K562 (cell line): ENCODE data around the gene GLB1L2. TPM values are rescaled to one million over a fixed set of nuclear protein-coding genes. Genes with fewer than 3 reads are reported as not detected.

ENCODE experiments used
- ATAC-seq: fragments of 200-7000 bp; cut with Tn5 transposase; 3 replicates; pipeline ENCODE4 v1.9.1; 2020; ENCODE audit warnings: moderate library complexity
- BruUV-seq: library from RNA; stranded (reverse); fragments of 400-500 nt; replicated peaks from 2 replicates; lab custom pipeline; 2021; lab: Mats Ljungman, UMichigan
- CTCF ChIA-PET: fragments of 300-600 bp; formaldehyde crosslinking; extraction: SDS; loops from one replicate; lab custom pipeline; 2021; ENCODE audit warnings: low intra/inter-chr PET ratio; lab: Yijun Ruan, JAX
- POLR2A ChIA-PET: fragments of 300-600, 350-650 bp; sonication (Branson Sonifier 250); formaldehyde crosslinking; extraction: SDS; loops from one replicate; lab custom pipeline; 2021; ENCODE audit warnings: antibody characterized with exemption, inconsistent platforms; lab: Yijun Ruan, JAX
- DNase-seq, 4 experiments: peaks; one replicate each; pipeline versions ENCODE4 v3.0.0 to v3.0.0-alpha.2; 2011 to 2018; ENCODE audit warnings: low spot score in 3 of 4, mixed read lengths in 3 of 4; ENCODE audit errors: extremely low read depth in 1 of 4
- FAIRE-seq: peaks from 2 replicates; lab custom pipeline; 2011; peaks lifted over from hg19 to GRCh38; lab: Jason Lieb, UNC
- H2AFZ ChIP-seq: 2 replicates; pipeline ENCODE4 v1.6.0; 2011; ENCODE audit warnings: low read depth, low read length, control low read depth, inconsistent platforms
- H3K27ac ChIP-seq: fragments of 200-600 bp; 3 replicates; pipeline ENCODE4 v1.8.0; 2011; ENCODE audit warnings: low read depth, mild to moderate bottlenecking, control low read depth, inconsistent platforms, low read length, moderate library complexity, mixed read lengths; ENCODE audit errors: extremely low read depth
- H3K27me3 ChIP-seq, 2 experiments: fragments of 300-600 bp in 1 of 2; 2 replicates in 1 of 2; 3 replicates in 1 of 2; pipeline versions ENCODE4 v1.6.0 to v1.8.0; 2011; ENCODE audit warnings: inconsistent platforms in 2 of 2, low read length in 2 of 2, mild to moderate bottlenecking in 1 of 2, mixed read lengths in 1 of 2, moderate library complexity in 1 of 2; ENCODE audit not compliant: control insufficient read depth in 2 of 2, insufficient read depth in 2 of 2
- H3K36me3 ChIP-seq: fragments of 300-600 bp; 3 replicates; pipeline ENCODE4 v1.8.0; 2011; ENCODE audit warnings: mild to moderate bottlenecking, low read length, inconsistent platforms; ENCODE audit not compliant: control insufficient read depth, insufficient read depth
- H3K4me1 ChIP-seq, 2 experiments: fragments of 200-600 bp in 1 of 2; replicated peaks in 1 of 2; 2 replicates in 1 of 2; 3 replicates in 1 of 2; pipeline versions ENCODE4 v1.5.1 to v1.8.0; 2011; ENCODE audit warnings: inconsistent platforms in 2 of 2, low read length in 2 of 2, mild to moderate bottlenecking in 1 of 2, mixed read lengths in 1 of 2, moderate library complexity in 1 of 2; ENCODE audit not compliant: control insufficient read depth in 2 of 2, insufficient read depth in 2 of 2
- H3K4me2 ChIP-seq: 2 replicates; pipeline ENCODE4 v1.6.1; 2011; ENCODE audit warnings: low read length, control low read depth, inconsistent platforms, mixed read lengths; ENCODE audit not compliant: insufficient read depth
- H3K4me3 ChIP-seq: fragments of 200-600 bp; sonication (generic), shearing (Covaris generic); 2 replicates; pipeline ENCODE4 v1.5.1; 2016; ENCODE audit warnings: control low read depth, inconsistent platforms
- H3K79me2 ChIP-seq: fragments of 200-600 bp; 3 replicates; pipeline ENCODE4 v1.8.0; 2011; ENCODE audit warnings: low read length, inconsistent platforms; ENCODE audit not compliant: control insufficient read depth, insufficient read depth
- H3K9ac ChIP-seq, 2 experiments: 2 replicates each; pipeline versions ENCODE4 v1.6.0 to v1.6.1; 2011; ENCODE audit warnings: low read depth in 2 of 2, low read length in 2 of 2, control low read depth in 1 of 2, inconsistent platforms in 1 of 2, mild to moderate bottlenecking in 1 of 2, mixed read lengths in 1 of 2; ENCODE audit not compliant: insufficient read depth in 1 of 2
- H3K9me1 ChIP-seq: one replicate; pipeline ENCODE4 v1.6.0; 2011; ENCODE audit warnings: inconsistent platforms, mild to moderate bottlenecking, low read length, moderate library complexity; ENCODE audit not compliant: control insufficient read depth, insufficient read depth
- H3K9me3 ChIP-seq: replicated peaks from 2 replicates; pipeline ENCODE4 v1.5.1; 2011; ENCODE audit warnings: low read depth, low read length, inconsistent platforms; ENCODE audit not compliant: control insufficient read depth, insufficient read depth
- H4K20me1 ChIP-seq: replicated peaks from 2 replicates; pipeline ENCODE4 v1.6.1; 2011; ENCODE audit warnings: low read length, inconsistent platforms, mixed read lengths; ENCODE audit not compliant: control insufficient read depth, insufficient read depth
- CREB3 ChIP-seq: fragments of 450-650 bp; conservative IDR thresholded peaks from 2 replicates; pipeline ENCODE4 v1.6.1; 2016; ENCODE audit warnings: missing genetic modification characterization, low read depth, mild to moderate bottlenecking, missing compliant biosample characterization, moderate library complexity
- HMG20B ChIP-seq: fragments of 250-450 bp; sonication (Bioruptor Pico); IDR thresholded peaks from 2 replicates; pipeline ENCODE4 v1.5.0; 2021; ENCODE audit warnings: mild to moderate bottlenecking
- NBN ChIP-seq: fragments of 450-650 bp; IDR thresholded peaks from 2 replicates; pipeline ENCODE4 v1.6.1; 2016; ENCODE audit warnings: low read depth, mild to moderate bottlenecking
- PHTF2 ChIP-seq: fragments of 250-450 bp; sonication (Bioruptor Pico); IDR thresholded peaks from 2 replicates; pipeline ENCODE4 v1.5.0; 2021; ENCODE audit warnings: mild to moderate bottlenecking
- RNF219 ChIP-seq: fragments of 250-450 bp; sonication (Bioruptor Pico); IDR thresholded peaks from 2 replicates; pipeline ENCODE4 v1.5.0; 2022; ENCODE audit warnings: mild to moderate bottlenecking
- ZFP36 ChIP-seq: fragments of 150-350 bp; IDR thresholded peaks from 2 replicates; pipeline ENCODE4 v1.6.1; 2018; ENCODE audit warnings: low read length, low read depth; ENCODE audit not compliant: partially characterized antibody
- WGBS: fragments of 100-300 bp; shearing (Covaris generic); methylation state at CpG from one replicate; pipeline ENCODE4 v1.1.6; 2016; ENCODE audit warnings: low coverage, mixed read lengths; ENCODE audit not compliant: insufficient coverage; ENCODE audit errors: missing lambda C conversion rate; 5-methylcytosine and 5-hydroxymethylcytosine counted together
- in situ Hi-C: fragments of 300-500 bp; cut with MboI; formaldehyde crosslinking; loops from 4 replicates; pipeline ENCODE4 v1.15.0; 2018; ENCODE audit warnings: inconsistent platforms, mixed read lengths
- intact Hi-C: fragments of 100-400 bp; cut with micrococcal nuclease; formaldehyde crosslinking; loops from 2 replicates; pipeline ENCODE4 v1.14.2; 2022
- polyA plus RNA-seq, 8 experiments: library from polyadenylated mRNA; depleted of rRNA in 4 of 8; stranded (reverse) in 5 of 8; unstranded in 3 of 8; fragments of >200 nt; fragmentation: Nextera tagmentation in 2 of 8; fragmentation: Illumina TruSeq in 1 of 8; extraction: Ambion mirVana in 2 of 8; extraction: Trizol in 1 of 8; gene quantifications; 2 replicates each; pipeline versions ENCODE4 v1.2.1 to v1.2.3, GENCODE V29; 2011 to 2014; ENCODE audit warnings: inconsistent platforms in 1 of 8, missing spikeins in 1 of 8
- total RNA-seq, 7 experiments: library from RNA; depleted of rRNA in 6 of 7; stranded (reverse); fragments of >200 nt in 6 of 7; fragmentation: Illumina TruSeq in 2 of 7; extraction: Trizol in 2 of 7; gene quantifications; 2 replicates each; pipeline versions ENCODE4 v1.2.1 to v1.2.3, GENCODE V29; 2011 to 2021; ENCODE audit warnings: low replicate concordance in 1 of 7

Gene GLB1L2
- total and polyA plus RNA-seq, 9 of the 15 experiments (the other 6 are each of a cell fraction or from before 2014, with no cell fraction given) = 0.84 to 21.4 (median 13.8) TPM

- POLR2A ChIA-PET = interaction anchor here (0.8 kb wide), 1 partner anchor 10 kb away, joined by 3 read pairs; no protein-coding TSS in a partner anchor
- Histone ChIP-seq H2AFZ (no peak overlapping the region), H3K9ac (no peak overlapping the region), H3K36me3 (no peaks in the 10 kb centered on the region), H3K79me2 (no peaks in the 10 kb centered on the region), H3K27ac (no peak overlapping the region), H3K27me3 (peaks cover 30 to 81% of the 10 kb centered on the region in 2 experiments), H4K20me1 (peaks cover 8% of the 10 kb centered on the region; the same call in 1 of the 2 replicates), H3K9me1 (peaks cover 6% of the 10 kb centered on the region), H3K4me3 (no peak overlapping the region), H3K4me1 (no peaks in the 10 kb centered on the region), H3K4me2 (no peak overlapping the region), H3K9me3 (no peaks in the 10 kb centered on the region)
- CTCF ChIA-PET = no interaction called here
- TF ChIP-seq HMG20B (CRISPR knock-in tag) (no peak), PHTF2 (CRISPR knock-in tag) (no peak), CREB3 (no peak), RNF219 (CRISPR knock-in tag) (no peak), NBN (no peak), ZFP36 (no peak)
- BruUV-seq = no TSS peak
- in situ Hi-C loops = no loop called here
- intact Hi-C loops = no loop called here
- no peak for DNase-seq
- no peak for ATAC-seq
- 7% methylated on average over 6 of the region's 6 CpGs for WGBS
- FAIRE-seq = no peak
These were observed 55.2 kb downstream of the GLB1L2 start for GRCh38 chr11:134386945-134387344.
